ENCODE data around the gene TMCC1. TPM values are rescaled to one million over a fixed set of nuclear protein-coding genes. Genes with fewer than 3 reads are reported as not detected.

TMCC1 gene
- total and polyA plus RNA-seq, 7 donors: 10.3 to 35.2 (median 27.6) TPM

GRCh38 chr3:129741794-129742193 lies 151.7 kb downstream of the TMCC1 start:
- Histone ChIP-seq H3K27ac (no peak overlapping the region), H3K4me1 (peaks cover 0 to 17% (median 11%) of the 10 kb centered on the region in 4 donors), H3K27me3 (no peaks in the 10 kb centered on the region), H3K9me3 (no peaks in the 10 kb centered on the region), H3K4me3 (no peak overlapping the region), H3K36me3 (no peaks in the 10 kb centered on the region)
- 93 to 94% methylated on average over 2 of the region's 2 CpGs for WGBS, 2 donors
- TF ChIP-seq POLR2AphosphoS5 (IDR thresholded peaks at IDR 0.05) (no peak), POLR2A (IDR thresholded peaks at IDR 0.05) (no peak), EP300 (IDR thresholded peaks at IDR 0.05) (no peak)
- TF ChIP-seq, protein P1, sequence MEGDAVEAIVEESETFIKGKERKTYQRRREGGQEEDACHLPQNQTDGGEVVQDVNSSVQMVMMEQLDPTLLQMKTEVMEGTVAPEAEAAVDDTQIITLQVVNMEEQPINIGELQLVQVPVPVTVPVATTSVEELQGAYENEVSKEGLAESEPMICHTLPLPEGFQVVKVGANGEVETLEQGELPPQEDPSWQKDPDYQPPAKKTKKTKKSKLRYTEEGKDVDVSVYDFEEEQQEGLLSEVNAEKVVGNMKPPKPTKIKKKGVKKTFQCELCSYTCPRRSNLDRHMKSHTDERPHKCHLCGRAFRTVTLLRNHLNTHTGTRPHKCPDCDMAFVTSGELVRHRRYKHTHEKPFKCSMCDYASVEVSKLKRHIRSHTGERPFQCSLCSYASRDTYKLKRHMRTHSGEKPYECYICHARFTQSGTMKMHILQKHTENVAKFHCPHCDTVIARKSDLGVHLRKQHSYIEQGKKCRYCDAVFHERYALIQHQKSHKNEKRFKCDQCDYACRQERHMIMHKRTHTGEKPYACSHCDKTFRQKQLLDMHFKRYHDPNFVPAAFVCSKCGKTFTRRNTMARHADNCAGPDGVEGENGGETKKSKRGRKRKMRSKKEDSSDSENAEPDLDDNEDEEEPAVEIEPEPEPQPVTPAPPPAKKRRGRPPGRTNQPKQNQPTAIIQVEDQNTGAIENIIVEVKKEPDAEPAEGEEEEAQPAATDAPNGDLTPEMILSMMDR (IDR thresholded peaks at IDR 0.05): no peak
- intact Hi-C loops (cut with DNase I): no loop called here
- DNase-seq: no peak

- 82 to 92% methylated on average over 3 of the region's 3 CpGs for WGBS, 2 donors
- no peak for DNase-seq
- no peak overlapping the region for H3K27ac ChIP-seq
- TF ChIP-seq, protein P1 (IDR thresholded peaks at IDR 0.05): no peak
- TF ChIP-seq POLR2AphosphoS5 (IDR thresholded peaks at IDR 0.05): no peak
- no peak for TF ChIP-seq EP300 (IDR thresholded peaks at IDR 0.05)
- H3K36me3 ChIP-seq: no peaks in the 10 kb centered on the region
- H3K4me3 ChIP-seq: no peak overlapping the region
- no peaks in the 10 kb centered on the region for H3K27me3 ChIP-seq
- intact Hi-C loops (cut with DNase I): no loop called here
- no peaks in the 10 kb centered on the region for H3K9me3 ChIP-seq
- peaks cover 0 to 9% (median 3%) of the 10 kb centered on the region in 4 donors for H3K4me1 ChIP-seq
Measured at GRCh38 chr3:129740090-129740489, 153.4 kb downstream of the TMCC1 start.

GRCh38 chr3:129739634-129740033 lies 153.9 kb downstream of the TMCC1 start:
- Histone ChIP-seq H3K27ac (no peak overlapping the region), H3K4me3 (no peak overlapping the region), H3K27me3 (no peaks in the 10 kb centered on the region), H3K9me3 (no peaks in the 10 kb centered on the region), H3K36me3 (no peaks in the 10 kb centered on the region), H3K4me1 (peaks cover 0 to 4% (median under 1%) of the 10 kb centered on the region in 4 donors)
- WGBS, 2 donors: 89 to 94% methylated on average over 3 of the region's 3 CpGs
- intact Hi-C loops (cut with DNase I): no loop called here
- DNase-seq: no peak
- TF ChIP-seq EP300 (IDR thresholded peaks at IDR 0.05): no peak
- TF ChIP-seq POLR2A (IDR thresholded peaks at IDR 0.05): no peak
- TF ChIP-seq POLR2AphosphoS5 (IDR thresholded peaks at IDR 0.05): no peak
- TF ChIP-seq, protein P1 (IDR thresholded peaks at IDR 0.05): no peak

GRCh38 chr3:129738172-129738571 lies 155.3 kb downstream of the TMCC1 start:
- no peaks in the 10 kb centered on the region for H3K27me3 ChIP-seq
- no peaks in the 10 kb centered on the region for H3K4me1 ChIP-seq
- H3K36me3 ChIP-seq: no peaks in the 10 kb centered on the region
- no peak overlapping the region for H3K27ac ChIP-seq
- intact Hi-C loops (cut with DNase I): no loop called here
- WGBS, 2 donors: 85 to 89% methylated on average over 5 of the region's 5 CpGs
- TF ChIP-seq POLR2A (IDR thresholded peaks at IDR 0.05): no peak
- TF ChIP-seq EP300 (IDR thresholded peaks at IDR 0.05): no peak
- TF ChIP-seq, protein P1 (IDR thresholded peaks at IDR 0.05): no peak
- no peak for TF ChIP-seq POLR2AphosphoS5 (IDR thresholded peaks at IDR 0.05)
- DNase-seq: no peak
- no peak overlapping the region for H3K4me3 ChIP-seq
- no peaks in the 10 kb centered on the region for H3K9me3 ChIP-seq

GRCh38 chr3:129736070-129736469 lies 157.4 kb downstream of the TMCC1 start:
- WGBS, 2 donors: 86 to 89% methylated on average over 2 of the region's 2 CpGs
- intact Hi-C loops (cut with DNase I): no loop called here
- H3K27me3 ChIP-seq: no peaks in the 10 kb centered on the region
- TF ChIP-seq POLR2AphosphoS5 (IDR thresholded peaks at IDR 0.05) (no peak), POLR2A (IDR thresholded peaks at IDR 0.05) (no peak), EP300 (IDR thresholded peaks at IDR 0.05) (no peak)
- TF ChIP-seq, protein P1 (IDR thresholded peaks at IDR 0.05): no peak
- no peak for DNase-seq
- no peak overlapping the region for H3K27ac ChIP-seq
- H3K36me3 ChIP-seq: no peaks in the 10 kb centered on the region
- no peak overlapping the region for H3K4me3 ChIP-seq
- peaks cover 0 to 13% (median 4%) of the 10 kb centered on the region in 4 donors for H3K4me1 ChIP-seq
- no peaks in the 10 kb centered on the region for H3K9me3 ChIP-seq
